CD4-positive, CD25-positive, alpha-beta regulatory T cell (primary cell): ENCODE results near the gene APBB1IP. TPM values are rescaled to one million over a fixed set of nuclear protein-coding genes. Genes with fewer than 3 reads are reported as not detected.
"Not testable (repeated sequence)": the region's sequence is repeated elsewhere in the genome, so short reads cannot be mapped to it uniquely, and the experiment has no call there.

Source experiments
- ATAC-seq, 2 donors: fragments of 150-1000 bp; cut with Tn5 transposase; one replicate each; pipeline ENCODE4 v1.10.0; 2021; ENCODE audit warnings: low read depth in 2 of 2, moderate number of reproducible peaks in 2 of 2, moderate library complexity in 1 of 2
- DNase-seq, 3 donors: peaks; one replicate each; pipeline versions ENCODE4 v3.0.0 to v3.0.0-alpha.2; 2012 to 2022; ENCODE audit warnings: mixed read lengths in 1 of 3
- H3K27ac ChIP-seq: one replicate; pipeline ENCODE4 v1.7.0; 2013; ENCODE audit warnings: mild to moderate bottlenecking, low read length; ENCODE audit not compliant: insufficient read depth, poor library complexity, severe bottlenecking
- H3K27me3 ChIP-seq: one replicate; pipeline ENCODE4 v1.7.0; 2013; ENCODE audit warnings: low read length; ENCODE audit not compliant: control insufficient read depth, insufficient read depth
- H3K36me3 ChIP-seq: one replicate; pipeline ENCODE4 v1.7.0; 2013; ENCODE audit warnings: mild to moderate bottlenecking, low read length, moderate library complexity; ENCODE audit not compliant: control insufficient read depth, insufficient read depth
- H3K4me1 ChIP-seq: 2 replicates; pipeline ENCODE4 v1.7.0; 2013; ENCODE audit warnings: mild to moderate bottlenecking, low read length; ENCODE audit not compliant: insufficient read depth, control insufficient read depth, poor library complexity, severe bottlenecking
- H3K4me3 ChIP-seq: one replicate; pipeline ENCODE4 v1.7.0; 2013; ENCODE audit warnings: low read depth, mild to moderate bottlenecking, low read length, moderate library complexity
- H3K9me3 ChIP-seq, 2 experiments: 1 replicate in 1 of 2; 2 replicates in 1 of 2; pipeline ENCODE4 v1.7.0; 2013; ENCODE audit warnings: low read length in 2 of 2, mild to moderate bottlenecking in 1 of 2, moderate library complexity in 1 of 2; ENCODE audit not compliant: control insufficient read depth in 2 of 2
- H3K27ac Mint-ChIP-seq, 3 donors: one replicate each; pipeline ENCODE4 v1.8.0; 2020 to 2022; ENCODE audit warnings: mild to moderate bottlenecking in 3 of 3, mixed read lengths in 3 of 3, moderate library complexity in 2 of 3
- H3K27me3 Mint-ChIP-seq: one replicate; pipeline ENCODE4 v1.8.0; 2022; ENCODE audit warnings: mild to moderate bottlenecking, mixed read lengths
- H3K36me3 Mint-ChIP-seq: one replicate; pipeline ENCODE4 v1.8.0; 2020; ENCODE audit warnings: mixed read lengths
- H3K4me1 Mint-ChIP-seq, 4 donors: one replicate each; pipeline ENCODE4 v1.8.0; 2020 to 2022; ENCODE audit warnings: mixed read lengths in 4 of 4, mild to moderate bottlenecking in 1 of 4
- H3K4me3 Mint-ChIP-seq, 4 donors: one replicate each; pipeline ENCODE4 v1.8.0; 2020 to 2022; ENCODE audit warnings: mild to moderate bottlenecking in 4 of 4, mixed read lengths in 4 of 4, moderate library complexity in 3 of 4
- H3K9me3 Mint-ChIP-seq, 7 donors: one replicate each; pipeline ENCODE4 v1.8.0; 2020 to 2022; ENCODE audit warnings: mixed read lengths in 7 of 7, mild to moderate bottlenecking in 3 of 7, moderate library complexity in 2 of 7
- polyA plus RNA-seq, 4 donors: library from polyadenylated mRNA; unstranded; fragments of 300-500 nt; fragmentation: Illumina TruSeq; gene quantifications; one replicate each; pipeline ENCODE4 v1.2.3, GENCODE V29; 2021
- total RNA-seq: library from RNA; stranded (reverse); gene quantifications from one replicate; pipeline ENCODE4 v1.2.3, GENCODE V29; 2022

Gene APBB1IP
- total RNA-seq, result 86.4 TPM
- polyA plus RNA-seq, result 10 to 100 TPM; 44.1 to 56.0 (median 50.3) TPM

- Histone ChIP-seq H3K4me3 (peak within 1 kb of the TSS; percentile 95), H3K27me3 (no peaks in the 10 kb centered on the region), H3K9me3 (no peaks in the 10 kb centered on the region), H3K4me1 (peaks cover 52% of the 10 kb centered on the region), H3K27ac (peak within 1 kb of the TSS; percentile 88), H3K36me3 (peaks cover 2% of the 10 kb centered on the region)
- peak within 1 kb of the TSS; percentile 95 to 99 (median 98) for H3K4me3 Mint-ChIP-seq
- DNase-seq (peak in 2 of 3 donors; percentile 46 to 79), ATAC-seq (peak; percentile 44 to 52)
- peaks cover 7% of the 10 kb centered on the region for H3K36me3 Mint-ChIP-seq
- peaks cover 16 to 51% (median 35%) of the 10 kb centered on the region in 4 donors for H3K4me1 Mint-ChIP-seq
- no peaks in the 10 kb centered on the region for H3K9me3 Mint-ChIP-seq
- peak within 1 kb of the TSS; percentile 97 to 98 (median 97) for H3K27ac Mint-ChIP-seq
- no peaks in the 10 kb centered on the region for H3K27me3 Mint-ChIP-seq
Measured at GRCh38 chr10:26437637-26438461, at the start of gene APBB1IP. Gene APBB1IP (plus strand): TSS chr10:26438341. CDS start chr10:26492327, 53,986 bp downstream.

GRCh38 chr10:26389533-26389932, 48.6 kb upstream of the APBB1IP start:
- no peak overlapping the region for H3K27ac Mint-ChIP-seq
- H3K9me3 Mint-ChIP-seq, result peaks cover 0 to 5% (median 0%) of the 10 kb centered on the region in 7 donors
- Histone ChIP-seq H3K4me1 (peaks cover 9% of the 10 kb centered on the region), H3K36me3 (no peaks in the 10 kb centered on the region), H3K27me3 (no peaks in the 10 kb centered on the region), H3K9me3 (no peaks in the 10 kb centered on the region), H3K27ac (no peak overlapping the region), H3K4me3 (no peak overlapping the region)
- H3K36me3 Mint-ChIP-seq, result no peaks in the 10 kb centered on the region
- peaks cover 30% of the 10 kb centered on the region for H3K27me3 Mint-ChIP-seq
- H3K4me1 Mint-ChIP-seq, result peaks cover 0 to 7% (median 3%) of the 10 kb centered on the region in 4 donors
- ATAC-seq (no peak), DNase-seq (no peak)
- H3K4me3 Mint-ChIP-seq, result no peak overlapping the region

- Mint-ChIP-seq H3K9me3 (peaks cover 0 to 5% (median 0%) of the 10 kb centered on the region in 7 donors), H3K4me1 (peaks cover 0 to 7% (median 3%) of the 10 kb centered on the region in 4 donors), H3K4me3 (peak overlapping the region in 1 of 4 donors; percentile 35), H3K36me3 (no peaks in the 10 kb centered on the region), H3K27ac (no peak overlapping the region), H3K27me3 (peaks cover 35% of the 10 kb centered on the region)
- Histone ChIP-seq H3K36me3 (no peaks in the 10 kb centered on the region), H3K27me3 (no peaks in the 10 kb centered on the region), H3K9me3 (no peaks in the 10 kb centered on the region), H3K27ac (no peak overlapping the region), H3K4me1 (peaks cover 9% of the 10 kb centered on the region), H3K4me3 (no peak overlapping the region)
- no peak for DNase-seq
- ATAC-seq, result peak in 1 of 2 donors; percentile 48
Measured at GRCh38 chr10:26391701-26392695, 46.1 kb upstream of the APBB1IP start.

GRCh38 chr10:26398353-26398752, 39.8 kb upstream of the APBB1IP start:
- DNase-seq, H3K4me1 ChIP-seq, H3K4me3 Mint-ChIP-seq, H3K4me1 Mint-ChIP-seq, H3K27ac ChIP-seq, ATAC-seq, H3K36me3 ChIP-seq, H3K36me3 Mint-ChIP-seq, H3K4me3 ChIP-seq, H3K27me3 ChIP-seq, H3K9me3 ChIP-seq, H3K9me3 Mint-ChIP-seq: not testable (repeated sequence)
- peaks cover 44% of the 10 kb centered on the region for H3K27me3 Mint-ChIP-seq
- H3K27ac Mint-ChIP-seq, result peak overlapping the region in 1 of 3 donors; percentile 72

- peaks cover 0 to 4% (median 0%) of the 10 kb centered on the region in 7 donors for H3K9me3 Mint-ChIP-seq
- no peak overlapping the region for H3K27ac ChIP-seq
- no peak for DNase-seq
Measured at GRCh38 chr10:26407406-26407969, 30.7 kb upstream of the APBB1IP start.

GRCh38 chr10:26408858-26409494, 29.2 kb upstream of the APBB1IP start:
- Mint-ChIP-seq H3K27ac (no peak overlapping the region), H3K36me3 (peaks cover 4% of the 10 kb centered on the region), H3K9me3 (peaks cover 0 to 4% (median 0%) of the 10 kb centered on the region in 7 donors), H3K27me3 (peaks cover 14% of the 10 kb centered on the region), H3K4me3 (no peak overlapping the region), H3K4me1 (peaks cover 0 to 2% (median 0%) of the 10 kb centered on the region in 4 donors)
- no peaks in the 10 kb centered on the region for H3K9me3 ChIP-seq
- H3K27ac ChIP-seq, result no peak overlapping the region
- no peak for DNase-seq
- no peaks in the 10 kb centered on the region for H3K36me3 ChIP-seq
- H3K4me3 ChIP-seq, result no peak overlapping the region
- no peaks in the 10 kb centered on the region for H3K4me1 ChIP-seq
- ATAC-seq, result no peak
- peaks cover 12% of the 10 kb centered on the region for H3K27me3 ChIP-seq

More at GRCh38 chr10:26407406-26407969, 30.7 kb upstream of the APBB1IP start:
- H3K36me3 Mint-ChIP-seq, result peaks cover 4% of the 10 kb centered on the region
- H3K27ac Mint-ChIP-seq, result peak overlapping the region in 1 of 3 donors; percentile 57
- no peak for ATAC-seq
- H3K27me3 ChIP-seq, result peaks cover 4% of the 10 kb centered on the region
- H3K4me3 Mint-ChIP-seq, result no peak overlapping the region
- H3K4me1 ChIP-seq, result no peaks in the 10 kb centered on the region
- no peaks in the 10 kb centered on the region for H3K9me3 ChIP-seq
- no peaks in the 10 kb centered on the region for H3K4me1 Mint-ChIP-seq
- H3K4me3 ChIP-seq, result no peak overlapping the region
- H3K27me3 Mint-ChIP-seq, result peaks cover 22% of the 10 kb centered on the region
- no peaks in the 10 kb centered on the region for H3K36me3 ChIP-seq

GRCh38 chr10:26410356-26410755, 27.8 kb upstream of the APBB1IP start:
- H3K4me3 Mint-ChIP-seq, result no peak overlapping the region
- no peak for ATAC-seq
- DNase-seq, result no peak
- peak overlapping the region in 1 of 3 donors; percentile 3 for H3K27ac Mint-ChIP-seq
- H3K36me3 ChIP-seq, result no peaks in the 10 kb centered on the region
- H3K27me3 Mint-ChIP-seq, result peaks cover 9% of the 10 kb centered on the region
- no peak overlapping the region for H3K27ac ChIP-seq
- H3K9me3 ChIP-seq, result no peaks in the 10 kb centered on the region
- peaks cover 12% of the 10 kb centered on the region for H3K27me3 ChIP-seq
- no peak overlapping the region for H3K4me3 ChIP-seq
- no peaks in the 10 kb centered on the region for H3K4me1 ChIP-seq
- peaks cover 0 to 4% (median 0%) of the 10 kb centered on the region in 7 donors for H3K9me3 Mint-ChIP-seq
- H3K4me1 Mint-ChIP-seq, result peaks cover 0 to 2% (median 0%) of the 10 kb centered on the region in 4 donors
- H3K36me3 Mint-ChIP-seq, result peaks cover 4% of the 10 kb centered on the region
